Stimulated activated CD4-positive, alpha-beta T cell treated with anti-CD3 and anti-CD28 coated beads, Interleukin-1b, Interleukin-23, amount 100 ng/mL, for 4 hours (primary cell): Measurements from ENCODE around the gene ATP11A.

Experiments
- DNase-seq, 2 donors: peaks; one replicate each; pipeline ENCODE4 v3.0.0-alpha.2; 2020; ENCODE audit warnings: low read depth in 2 of 2

Gene ATP11A

DNA sequence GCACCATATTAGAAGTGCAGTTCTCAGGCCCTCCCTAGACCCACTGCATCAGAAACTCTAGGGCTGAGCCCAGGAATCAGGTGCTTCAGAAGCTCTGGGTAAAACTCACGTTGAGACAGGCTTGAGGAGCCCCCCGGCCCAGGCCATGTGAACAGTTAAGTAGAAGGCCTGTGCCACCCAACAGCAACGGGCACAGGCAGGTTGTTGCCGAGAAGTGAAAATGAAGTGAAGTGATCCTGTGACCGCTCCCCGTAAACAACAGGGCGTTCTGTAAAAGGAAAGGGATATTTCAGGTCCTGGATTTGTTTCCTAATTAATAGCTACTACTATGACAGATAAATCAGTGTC is 128.8 kb downstream of the ATP11A start:
- no peak for DNase-seq

DNA sequence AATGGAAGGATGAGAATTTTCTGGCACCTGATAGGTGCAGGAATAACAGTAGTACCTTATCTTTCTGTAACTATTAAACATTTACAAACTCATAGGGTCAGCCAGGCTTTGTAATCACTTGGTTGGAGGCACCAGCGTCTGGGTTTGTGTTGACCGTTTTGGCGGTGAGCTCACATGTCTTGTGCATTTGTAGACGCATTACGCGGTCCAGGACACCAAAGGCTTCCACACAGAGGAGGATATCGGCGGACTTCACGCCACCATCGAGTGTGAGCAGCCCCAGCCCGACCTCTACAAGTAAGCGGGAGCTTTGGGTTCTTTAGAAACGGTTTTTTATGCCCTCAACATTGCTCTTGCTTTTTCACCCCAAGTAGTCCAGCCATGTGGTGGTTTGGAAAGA is 129.3 kb downstream of the ATP11A start:
- no peak for DNase-seq

DNA sequence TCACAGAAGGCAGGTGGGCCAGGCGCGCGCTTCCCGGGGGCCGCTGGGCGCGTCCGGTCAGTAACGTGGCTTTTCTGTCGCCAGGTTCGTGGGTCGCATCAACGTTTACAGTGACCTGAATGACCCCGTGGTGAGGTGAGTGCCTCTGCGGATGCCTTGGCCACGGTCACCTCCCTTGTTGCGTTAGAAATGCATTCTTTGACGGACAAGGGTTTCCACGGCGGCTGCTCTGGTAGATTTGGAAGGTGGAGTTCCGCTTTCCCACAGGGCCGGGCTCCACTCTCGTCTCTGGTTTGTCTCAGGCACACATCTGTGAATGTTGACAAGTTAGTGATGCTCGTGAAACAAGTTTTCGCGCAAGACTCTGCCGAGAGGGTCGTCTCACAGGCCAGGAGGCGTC is 130.0 kb downstream of the ATP11A start:
- no peak for DNase-seq

DNA sequence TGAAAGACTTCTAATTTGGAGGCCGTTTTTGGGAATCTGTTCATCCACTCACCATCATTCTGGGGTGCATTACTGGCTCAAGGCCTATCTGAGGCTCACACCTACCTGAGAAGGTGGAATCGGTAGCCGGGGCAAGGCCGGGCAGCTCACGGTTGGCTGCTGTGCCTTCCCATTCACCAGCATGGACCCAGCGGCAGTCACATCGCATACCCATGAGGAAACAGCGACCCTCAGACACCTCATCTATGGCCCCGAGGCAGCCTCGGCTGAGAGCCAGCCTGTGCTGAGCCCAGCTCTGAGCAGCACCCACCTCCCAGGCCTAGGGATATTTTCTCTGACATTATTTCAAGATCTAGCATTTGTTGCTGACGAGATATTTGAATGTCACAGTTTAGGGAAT is 130.5 kb downstream of the ATP11A start:
- no peak for DNase-seq

DNA sequence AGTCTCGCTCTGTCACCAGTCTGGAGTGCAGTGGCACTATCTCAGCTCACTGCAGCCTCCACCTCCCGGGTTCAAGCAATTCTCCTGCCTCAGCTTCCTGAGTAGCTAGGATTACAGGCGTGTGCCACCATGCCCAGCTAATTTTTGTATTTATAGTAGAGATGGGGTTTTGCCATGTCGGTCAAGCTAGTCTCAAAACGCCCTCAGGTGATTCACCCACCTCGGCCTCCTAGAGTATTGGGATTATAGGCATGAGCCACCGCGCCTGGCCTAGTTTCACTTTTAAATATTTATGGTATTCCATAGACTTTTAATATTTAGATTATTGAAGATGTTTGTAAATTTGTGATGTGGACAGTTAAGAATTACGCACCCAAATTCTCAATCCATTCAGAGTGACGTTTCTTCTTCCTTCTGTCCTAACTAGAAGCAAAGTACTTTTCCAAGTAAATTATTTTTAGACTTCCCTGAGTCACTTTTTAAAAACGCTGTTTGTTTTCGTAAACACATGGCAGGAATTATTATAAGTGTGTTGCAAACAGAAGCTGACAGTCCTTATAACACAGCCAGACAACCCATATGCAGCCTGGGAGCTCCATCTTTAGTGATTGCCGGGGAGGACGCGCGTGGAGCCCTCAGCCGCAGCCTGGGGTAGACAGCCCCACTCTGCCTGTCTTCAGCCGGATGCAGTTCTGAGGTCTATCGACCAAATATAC is 131.7 kb downstream of the ATP11A start:
- no peak for DNase-seq

GRCh38 chr13:112822851-112823250 is 133.0 kb downstream of the ATP11A start:
- no peak for DNase-seq

DNA sequence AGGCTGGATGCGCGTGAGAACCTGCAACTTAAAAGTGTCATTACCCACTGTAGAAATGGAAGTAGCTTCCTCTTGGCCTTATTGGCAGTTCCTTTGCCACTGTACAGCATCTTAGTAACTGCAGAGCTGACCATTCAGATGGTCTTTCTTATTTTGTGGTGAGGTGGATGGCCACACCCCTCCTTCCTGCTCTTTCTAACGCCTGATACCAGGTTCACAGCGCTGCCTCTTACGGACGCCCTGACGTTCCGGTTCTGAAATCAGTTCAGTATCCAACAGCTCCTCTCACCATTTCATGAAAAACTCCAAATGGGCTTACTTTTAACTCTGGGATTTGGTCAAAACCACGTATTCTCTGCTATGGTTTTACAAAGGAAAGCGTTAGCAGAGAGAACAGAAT is 134.6 kb downstream of the ATP11A start:
- no peak for DNase-seq

DNA sequence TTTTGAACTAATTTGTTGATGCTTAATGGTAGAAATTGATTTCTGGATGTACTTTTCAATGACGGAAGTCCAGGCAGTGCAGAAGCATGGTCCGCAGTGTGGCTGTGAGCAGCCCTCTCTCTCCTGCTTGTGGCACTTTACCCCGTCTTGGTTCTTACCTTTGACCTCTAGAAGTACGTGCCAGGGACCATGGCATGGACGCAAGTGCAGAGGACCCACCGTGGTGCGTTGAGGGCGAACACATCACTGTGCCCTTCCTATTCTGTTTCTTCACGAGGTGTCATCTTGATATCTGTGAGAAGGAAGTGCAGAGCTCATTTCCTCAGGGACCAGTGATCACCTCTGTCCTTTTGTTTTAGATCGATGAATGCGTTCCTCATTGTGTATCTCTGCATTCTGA is 135.2 kb downstream of the ATP11A start:
- no peak for DNase-seq

DNA sequence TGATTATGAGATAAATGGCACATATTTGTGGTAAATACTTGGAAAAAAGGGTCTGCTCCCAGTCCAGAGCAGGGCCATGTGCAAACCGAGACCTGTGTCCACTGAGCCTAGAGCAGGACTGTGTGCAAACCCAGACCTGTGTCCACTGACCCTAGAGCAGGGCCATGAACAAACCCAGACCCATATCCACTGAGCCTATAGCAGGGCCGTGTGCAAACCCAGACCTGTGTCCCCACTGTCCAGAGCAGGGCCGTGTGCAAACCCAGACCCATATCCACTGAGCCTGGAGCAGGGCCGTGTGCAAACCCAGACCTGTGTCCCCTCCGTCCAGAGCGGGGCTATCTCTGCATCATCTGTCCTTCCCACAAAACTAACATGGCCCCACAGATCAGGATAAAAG is 136.0 kb downstream of the ATP11A start:
- no peak for DNase-seq

- DNase-seq = no peak
Measured at GRCh38 chr13:112826565-112826964, 136.7 kb downstream of the ATP11A start.

DNA sequence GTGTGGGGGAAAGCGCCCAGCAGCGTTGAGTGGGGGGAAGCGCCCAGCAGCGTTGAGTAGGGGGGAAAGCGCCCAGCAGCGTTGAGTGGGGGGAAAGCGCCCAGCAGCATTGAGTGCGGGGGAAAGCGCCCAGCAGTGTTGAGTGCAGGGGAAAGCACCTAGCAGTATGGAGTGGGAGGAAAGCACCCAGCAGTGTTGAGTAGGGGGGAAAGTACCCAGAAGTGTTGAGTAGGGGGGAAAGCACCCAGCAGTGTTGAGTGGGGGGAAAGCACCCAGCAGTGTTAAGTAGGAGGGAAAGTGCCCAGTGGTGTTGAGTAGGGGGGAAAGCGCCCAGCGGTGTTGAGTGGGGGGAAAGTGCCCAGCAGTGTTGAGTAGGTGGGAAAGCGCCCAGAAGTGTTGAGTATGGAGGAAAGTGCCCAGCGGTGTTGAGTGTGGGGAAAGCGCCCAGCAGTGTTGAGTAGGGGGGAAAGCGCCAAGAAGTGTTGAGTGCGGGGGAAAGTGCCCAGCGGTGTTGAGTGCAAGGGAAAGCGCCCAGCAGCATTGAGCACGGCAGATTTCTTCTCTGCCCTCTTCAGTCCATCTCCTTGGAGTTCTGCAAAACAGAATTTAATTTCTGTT is 138.4 kb downstream of the ATP11A start:
- DNase-seq = no peak

DNA sequence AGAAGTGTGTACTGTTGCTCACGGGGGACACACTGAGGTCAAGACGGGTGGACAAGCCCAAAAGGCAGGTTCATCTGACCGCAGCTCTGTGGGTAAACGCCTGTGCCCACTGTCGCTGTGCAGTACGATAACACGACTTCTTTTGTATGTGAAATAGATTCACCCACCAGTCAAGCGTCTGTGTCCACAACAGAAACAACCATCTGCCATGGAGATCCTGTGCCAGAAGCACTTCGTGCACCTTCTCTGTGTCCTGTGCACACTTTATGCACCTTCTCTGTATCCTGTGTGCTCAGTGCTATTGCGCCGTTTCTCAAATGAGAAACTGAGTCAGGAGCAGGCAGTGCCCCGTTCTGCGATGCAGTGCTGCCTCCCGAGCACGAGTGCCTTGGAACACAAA is 138.9 kb downstream of the ATP11A start:
- no peak for DNase-seq

DNA sequence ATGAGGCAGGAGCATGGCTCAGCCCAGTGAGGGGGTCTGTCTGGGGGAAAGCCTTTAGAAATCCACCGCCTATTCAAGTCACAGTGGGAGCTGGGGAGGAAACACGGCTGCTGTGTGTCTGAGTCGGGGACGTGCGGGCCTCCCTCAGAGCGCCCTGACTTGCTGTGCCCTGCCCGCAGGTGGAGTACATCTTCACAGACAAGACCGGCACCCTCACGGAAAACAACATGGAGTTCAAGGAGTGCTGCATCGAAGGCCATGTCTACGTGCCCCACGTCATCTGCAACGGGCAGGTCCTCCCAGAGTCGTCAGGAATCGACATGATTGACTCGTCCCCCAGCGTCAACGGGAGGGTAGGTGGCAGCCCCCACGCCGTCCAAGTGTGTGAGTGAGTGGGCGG is 141.4 kb downstream of the ATP11A start:
- no peak for DNase-seq

GRCh38 chr13:112831801-112832200 is 142.0 kb downstream of the ATP11A start:
- no peak for DNase-seq

GRCh38 chr13:112832811-112833210 is 143.0 kb downstream of the ATP11A start:
- DNase-seq = no peak

GRCh38 chr13:112833551-112834257 is 143.9 kb downstream of the ATP11A start:
- DNase-seq = no peak

DNA sequence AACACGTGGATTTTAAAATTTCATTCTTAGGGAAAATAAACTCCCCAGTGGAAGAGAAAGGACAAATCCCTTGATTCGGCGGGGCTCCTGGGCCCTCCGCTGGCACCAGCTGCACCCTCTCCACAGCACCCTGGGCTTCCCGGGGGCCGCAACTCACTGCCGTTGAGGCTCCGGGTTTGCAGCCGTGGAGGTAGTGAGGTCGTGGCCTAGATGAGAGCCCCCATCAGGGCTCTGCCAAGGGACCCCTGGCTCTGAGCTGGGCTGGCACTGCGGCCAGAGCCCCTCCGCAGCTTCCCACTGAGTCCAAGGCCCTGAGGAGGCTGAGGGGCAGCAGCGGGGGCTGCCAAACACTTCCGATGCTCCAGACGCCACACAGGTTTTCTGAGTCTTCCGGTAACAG is 145.5 kb downstream of the ATP11A start:
- no peak for DNase-seq

GRCh38 chr13:112835796-112836195 is 146.0 kb downstream of the ATP11A start:
- no peak for DNase-seq

GRCh38 chr13:112836940-112837339 is 147.1 kb downstream of the ATP11A start:
- DNase-seq = no peak

- no peak for DNase-seq
Measured at GRCh38 chr13:112837371-112838037, 147.7 kb downstream of the ATP11A start.

- no peak for DNase-seq
Measured at GRCh38 chr13:112838038-112838841, 148.4 kb downstream of the ATP11A start.

DNA sequence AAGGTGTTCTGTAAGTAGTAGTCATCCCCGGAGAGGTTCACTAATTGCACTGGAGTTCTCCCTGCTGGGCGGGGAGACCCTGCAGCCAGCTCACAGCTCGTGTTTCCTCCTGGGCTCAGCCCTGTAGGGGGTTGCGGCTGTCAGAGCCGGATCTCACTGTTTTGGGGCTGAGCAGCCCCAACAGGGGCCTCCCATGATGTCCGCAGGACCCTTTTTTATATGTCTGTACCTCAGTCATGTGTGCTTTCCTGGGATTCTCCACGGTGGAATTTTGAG is 148.9 kb downstream of the ATP11A start:
- DNase-seq = no peak
